GM12892 (cell line): ENCODE measurements around the gene UBE2U.

ENCODE experiments used
- DNase-seq: peaks from one replicate; pipeline ENCODE4 v3.0.0; 2011; ENCODE audit not compliant: insufficient read length
- FAIRE-seq: peaks from 2 replicates; lab custom pipeline; 2011; peaks lifted over from hg19 to GRCh38; lab: Jason Lieb, UNC
- POLR2A ChIP-seq: IDR thresholded peaks from 2 replicates; pipeline ENCODE4 v1.6.1; 2011; ENCODE audit warnings: low read depth, low read length, control low read depth
- POLR2AphosphoS5 ChIP-seq: IDR thresholded peaks from 2 replicates; pipeline ENCODE4 v1.6.1; 2011; ENCODE audit warnings: low read depth, low read length, control low read depth
- TAF1 ChIP-seq: IDR thresholded peaks from 2 replicates; pipeline ENCODE4 v1.6.1; 2011; ENCODE audit warnings: low read depth, mild to moderate bottlenecking, control low read depth, low read length, borderline replicate concordance

Gene UBE2U

GRCh38 chr1:64173336-64173940 lies 30.0 kb upstream of the UBE2U start:
- no peak for TF ChIP-seq POLR2A
- no peak for TF ChIP-seq POLR2AphosphoS5
- no peak for TF ChIP-seq TAF1
- no peak for FAIRE-seq
- DNase-seq: no peak

- no peak for DNase-seq
- TF ChIP-seq POLR2A: no peak
- no peak for TF ChIP-seq POLR2AphosphoS5
- TF ChIP-seq TAF1: no peak
These were observed 27.8 kb upstream of the UBE2U start for GRCh38 chr1:64175639-64176038.

GRCh38 chr1:64176659-64177058 lies 26.8 kb upstream of the UBE2U start:
- DNase-seq (no peak), FAIRE-seq (no peak)
- TF ChIP-seq POLR2AphosphoS5 (no peak), TAF1 (no peak), POLR2A (no peak)

More at GRCh38 chr1:64175639-64176038, 27.8 kb upstream of the UBE2U start:
- no peak for FAIRE-seq

- DNase-seq (no peak), FAIRE-seq (no peak)
- TF ChIP-seq POLR2AphosphoS5 (no peak), TAF1 (no peak), POLR2A (no peak)
These were observed 23.8 kb upstream of the UBE2U start for GRCh38 chr1:64179588-64179987.

- DNase-seq: no peak
- TF ChIP-seq POLR2AphosphoS5 (no peak), TAF1 (no peak), POLR2A (no peak)
- no peak for FAIRE-seq
These were observed 21.2 kb upstream of the UBE2U start for GRCh38 chr1:64182207-64182606.

GRCh38 chr1:64183395-64184002 lies 19.9 kb upstream of the UBE2U start:
- DNase-seq (no peak), FAIRE-seq (no peak)
- no peak for TF ChIP-seq TAF1
- TF ChIP-seq POLR2AphosphoS5: no peak
- no peak for TF ChIP-seq POLR2A

- TF ChIP-seq POLR2A: no peak
- TF ChIP-seq TAF1: no peak
- no peak for TF ChIP-seq POLR2AphosphoS5
- DNase-seq: no peak
- no peak for FAIRE-seq
These were observed 19.4 kb upstream of the UBE2U start for GRCh38 chr1:64184003-64184440.

- TF ChIP-seq TAF1 (no peak), POLR2AphosphoS5 (no peak), POLR2A (no peak)
- DNase-seq: no peak
- no peak for FAIRE-seq
These were observed 17.1 kb upstream of the UBE2U start for GRCh38 chr1:64186138-64186897.

GRCh38 chr1:64186898-64187280 lies 16.5 kb upstream of the UBE2U start:
- no peak for TF ChIP-seq POLR2AphosphoS5
- no peak for TF ChIP-seq POLR2A
- no peak for TF ChIP-seq TAF1
- no peak for FAIRE-seq
- no peak for DNase-seq

- DNase-seq (no peak), FAIRE-seq (no peak)
- TF ChIP-seq POLR2A (no peak), TAF1 (no peak), POLR2AphosphoS5 (no peak)
These were observed 15.8 kb upstream of the UBE2U start for GRCh38 chr1:64187646-64188045.

GRCh38 chr1:64192290-64192689 lies 11.1 kb upstream of the UBE2U start:
- TF ChIP-seq TAF1 (no peak), POLR2AphosphoS5 (no peak), POLR2A (no peak)
- no peak for FAIRE-seq
- DNase-seq: no peak
